ENCODE data around the gene RGS13.

The RGS13 gene

DNA sequence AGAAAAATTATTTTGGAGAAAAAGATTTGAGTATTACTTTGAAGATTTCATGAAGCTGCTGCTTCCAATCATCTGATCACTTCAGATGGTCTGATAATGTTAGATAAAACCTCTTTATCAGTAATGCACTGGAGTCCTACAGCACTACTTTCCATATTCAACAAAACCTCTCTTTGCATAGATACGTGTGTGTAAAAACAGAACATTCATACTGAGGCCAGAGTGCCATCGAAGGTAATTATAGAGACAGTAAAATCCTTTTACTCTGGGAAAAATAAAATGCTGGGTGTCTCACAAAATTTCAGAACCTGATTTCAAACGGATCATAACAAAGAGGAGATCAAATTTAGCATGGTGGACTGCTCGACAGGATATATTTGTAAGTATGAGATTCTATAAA is at the start of gene RGS13:
Gene RGS13, plus strand, starts transcription at position 209 of the 400 bp plus-strand sequence. CDS start 8,188 bp downstream, outside the sequence.
- no peak for DNase-seq

GRCh38 chr1:192587386-192588266 is 48.3 kb upstream of the RGS13 start:
- no peak for DNase-seq

- DNase-seq, result no peak
Observed at GRCh38 chr1:192588546-192588945, 47.4 kb upstream of the RGS13 start.

DNA sequence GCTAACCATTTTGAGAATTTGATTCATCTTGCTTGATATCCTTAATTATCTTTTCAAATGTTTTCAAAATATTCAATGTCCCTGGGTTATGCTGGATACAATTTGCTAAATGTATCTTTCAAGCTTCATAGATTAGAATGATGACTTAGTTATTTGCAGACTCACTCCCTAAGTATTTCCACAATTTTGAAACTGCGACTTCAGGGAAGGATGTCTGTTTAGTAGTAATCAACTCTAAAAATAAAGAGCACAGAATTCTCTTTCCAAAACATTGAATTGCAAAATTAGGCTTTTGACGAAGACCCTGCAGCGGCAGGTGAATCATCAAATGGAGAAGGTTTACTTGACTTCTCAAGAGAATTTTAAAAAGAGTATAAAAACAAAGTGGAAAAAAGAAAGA is 46.1 kb upstream of the RGS13 start:
- DNase-seq, result no peak

DNA sequence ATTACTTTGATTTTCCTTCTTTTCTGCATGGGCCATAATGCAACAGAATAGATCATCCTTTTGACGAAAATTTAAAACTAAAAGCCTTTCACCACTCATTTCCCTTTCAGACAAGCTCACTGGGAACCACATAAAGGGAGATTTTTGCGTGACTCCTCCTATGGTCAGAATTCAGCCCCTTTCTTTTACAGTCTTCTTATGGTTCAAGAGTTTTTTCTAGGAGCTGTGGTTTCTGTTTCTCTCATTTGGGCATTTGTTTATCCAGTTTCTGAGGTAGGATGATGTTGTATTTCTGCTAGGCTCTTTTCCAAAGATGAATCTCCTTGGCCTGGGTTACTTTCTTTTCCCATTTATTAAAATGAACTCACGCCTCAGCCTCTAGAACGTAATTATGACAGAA is 43.4 kb upstream of the RGS13 start:
- DNase-seq, result no peak

GRCh38 chr1:192592981-192593708 is 42.8 kb upstream of the RGS13 start:
- DNase-seq, result no peak

GRCh38 chr1:192595299-192595698 is 40.6 kb upstream of the RGS13 start:
- DNase-seq, result no peak

DNA sequence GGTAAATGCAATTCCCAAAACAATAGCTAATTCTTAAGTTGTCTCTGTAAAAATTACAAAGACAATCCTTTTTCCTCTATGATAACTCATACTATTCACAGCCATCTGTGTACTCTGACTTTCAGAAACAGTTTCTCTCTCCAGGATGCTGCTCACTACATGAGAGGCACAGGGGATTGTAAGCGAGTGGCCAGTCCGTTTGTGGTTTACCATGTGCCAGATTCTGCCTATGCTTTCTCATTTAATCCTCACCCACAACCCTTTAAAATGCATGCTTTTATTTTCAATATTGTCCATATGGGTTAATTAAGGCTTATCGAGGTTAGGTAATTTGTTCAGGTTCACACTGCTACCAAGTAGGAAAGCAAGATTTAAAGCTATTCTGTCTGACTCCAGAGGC is 37.4 kb upstream of the RGS13 start:
- no peak for DNase-seq

- no peak for DNase-seq
Observed at GRCh38 chr1:192600275-192600674, 35.7 kb upstream of the RGS13 start.

DNA sequence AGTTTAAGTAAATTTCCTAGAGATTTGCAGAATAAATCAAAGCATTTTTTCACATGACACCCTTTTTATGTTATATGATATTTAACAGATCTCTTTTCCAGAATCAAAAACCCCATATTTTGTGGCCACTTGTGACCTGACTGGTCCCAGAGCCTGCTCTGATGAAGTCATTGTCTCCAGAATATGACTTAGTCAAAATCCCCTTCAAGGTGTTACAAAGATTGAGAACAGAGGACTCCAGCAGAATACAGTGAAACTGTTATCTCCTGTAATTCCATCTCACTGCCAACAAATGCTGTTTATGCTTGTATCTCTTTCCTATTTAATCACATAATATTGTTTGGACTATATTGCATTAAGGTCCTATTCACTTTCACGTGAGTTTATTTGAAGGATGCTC is 34.8 kb upstream of the RGS13 start:
- DNase-seq, result no peak

DNA sequence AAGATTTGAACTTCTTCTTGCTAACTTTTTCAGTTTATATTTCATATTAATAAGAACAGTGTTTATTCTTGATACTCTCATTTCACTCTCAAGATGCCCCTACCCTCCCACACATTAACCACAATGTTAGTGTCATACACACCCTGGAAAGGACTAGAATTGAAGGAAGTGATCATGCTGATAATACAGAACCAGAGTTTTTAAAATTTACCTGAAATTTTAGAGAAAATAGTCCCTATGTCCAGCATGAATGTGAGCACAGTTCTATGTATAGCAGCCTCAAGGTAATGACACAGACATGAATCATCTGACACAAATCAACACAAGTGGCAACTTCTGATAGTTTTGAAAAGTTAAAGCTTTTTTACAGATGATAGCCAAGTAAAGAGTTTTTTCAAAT is 34.4 kb upstream of the RGS13 start:
- no peak for DNase-seq

DNA sequence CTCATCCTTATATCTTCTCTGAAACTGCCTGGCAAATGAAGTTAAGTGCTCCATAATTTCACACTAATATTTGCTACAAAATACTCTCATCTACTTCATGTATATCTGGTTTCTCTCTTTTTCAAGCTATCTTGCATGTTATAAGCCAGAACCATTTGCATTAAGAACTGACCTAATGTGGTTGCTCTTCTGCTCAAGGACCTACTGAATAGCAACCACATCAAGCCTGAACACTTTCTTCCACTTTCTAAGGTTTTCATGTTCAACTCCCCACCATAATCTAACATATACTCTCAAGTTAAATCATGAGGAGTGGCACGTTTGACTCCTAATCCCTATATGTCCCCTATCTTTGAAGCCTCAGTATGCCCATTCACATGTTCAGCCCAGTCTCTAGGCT is 33.2 kb upstream of the RGS13 start:
- no peak for DNase-seq

DNA sequence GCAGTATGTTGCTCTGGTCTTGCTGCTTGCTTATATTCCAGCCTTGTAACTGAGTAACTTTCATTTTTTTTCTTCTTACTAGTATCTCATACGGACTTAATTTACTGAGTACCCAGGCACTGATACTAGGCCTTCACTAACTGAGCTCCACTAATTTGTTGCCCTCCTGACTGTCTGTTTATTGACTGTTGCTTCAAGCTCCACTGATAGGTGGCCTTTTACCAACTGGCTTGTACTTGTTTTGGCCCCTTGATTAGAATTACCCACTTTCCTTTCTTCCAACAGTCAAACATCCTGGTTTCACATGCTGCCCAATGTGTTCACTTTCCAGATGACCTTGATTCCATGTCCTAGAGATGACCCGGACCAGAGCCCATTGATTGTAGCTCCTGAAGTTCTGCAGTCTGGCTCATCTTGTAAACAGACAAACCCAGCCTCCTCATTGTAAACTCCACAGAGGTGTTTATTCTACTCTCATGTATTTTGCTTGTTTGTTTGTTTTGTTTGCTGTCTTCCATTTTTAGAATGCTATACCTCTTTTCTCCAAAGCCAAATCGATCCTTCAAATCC is 32.6 kb upstream of the RGS13 start:
- no peak for DNase-seq

DNA sequence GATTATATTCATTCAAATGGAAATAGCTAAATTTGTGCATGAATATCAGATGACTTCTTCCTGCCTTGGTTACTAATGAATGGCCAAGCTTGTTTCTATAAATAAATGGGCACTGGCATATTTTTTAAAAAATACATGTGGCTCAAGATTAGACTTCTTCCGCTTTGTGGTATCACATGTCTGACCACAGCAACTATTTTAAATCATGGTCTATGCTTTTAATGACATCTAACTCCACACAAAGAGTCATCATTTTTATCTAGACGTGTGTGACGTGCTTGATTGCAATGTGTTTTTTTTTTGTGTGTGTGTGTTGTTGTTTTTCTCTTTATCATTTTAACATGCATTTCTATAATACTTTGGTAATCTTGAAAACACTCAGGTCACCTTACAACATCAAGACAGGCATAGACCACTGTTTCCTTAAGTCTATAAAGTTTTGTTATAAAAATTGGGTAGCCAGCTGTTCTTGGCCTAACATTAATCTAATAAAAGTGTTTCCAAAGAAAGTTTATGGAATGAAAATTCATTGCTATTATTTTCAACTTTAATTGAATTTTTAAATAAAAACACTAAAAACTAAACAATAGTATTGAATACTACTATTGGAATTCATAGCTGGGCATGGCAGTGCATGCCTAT is 30.8 kb upstream of the RGS13 start:
- no peak for DNase-seq

DNA sequence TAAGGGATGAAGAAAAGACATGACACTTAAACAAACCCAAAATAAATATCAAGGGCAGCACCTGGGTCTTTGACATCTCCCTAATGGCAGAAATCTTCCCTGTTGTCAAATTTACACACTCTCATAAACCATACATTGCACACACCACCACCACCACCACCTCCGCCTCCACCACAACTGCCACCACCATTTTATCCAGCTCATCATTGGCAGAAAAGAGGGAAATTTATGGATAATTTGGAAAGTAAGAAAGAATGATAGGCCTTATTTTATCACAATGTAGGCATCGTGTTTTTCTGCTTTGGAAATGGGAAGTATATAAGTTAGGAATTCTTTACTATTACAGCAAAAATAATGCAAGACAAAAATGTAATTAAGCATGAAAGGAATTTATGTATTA is 27.3 kb upstream of the RGS13 start:
- no peak for DNase-seq

DNA sequence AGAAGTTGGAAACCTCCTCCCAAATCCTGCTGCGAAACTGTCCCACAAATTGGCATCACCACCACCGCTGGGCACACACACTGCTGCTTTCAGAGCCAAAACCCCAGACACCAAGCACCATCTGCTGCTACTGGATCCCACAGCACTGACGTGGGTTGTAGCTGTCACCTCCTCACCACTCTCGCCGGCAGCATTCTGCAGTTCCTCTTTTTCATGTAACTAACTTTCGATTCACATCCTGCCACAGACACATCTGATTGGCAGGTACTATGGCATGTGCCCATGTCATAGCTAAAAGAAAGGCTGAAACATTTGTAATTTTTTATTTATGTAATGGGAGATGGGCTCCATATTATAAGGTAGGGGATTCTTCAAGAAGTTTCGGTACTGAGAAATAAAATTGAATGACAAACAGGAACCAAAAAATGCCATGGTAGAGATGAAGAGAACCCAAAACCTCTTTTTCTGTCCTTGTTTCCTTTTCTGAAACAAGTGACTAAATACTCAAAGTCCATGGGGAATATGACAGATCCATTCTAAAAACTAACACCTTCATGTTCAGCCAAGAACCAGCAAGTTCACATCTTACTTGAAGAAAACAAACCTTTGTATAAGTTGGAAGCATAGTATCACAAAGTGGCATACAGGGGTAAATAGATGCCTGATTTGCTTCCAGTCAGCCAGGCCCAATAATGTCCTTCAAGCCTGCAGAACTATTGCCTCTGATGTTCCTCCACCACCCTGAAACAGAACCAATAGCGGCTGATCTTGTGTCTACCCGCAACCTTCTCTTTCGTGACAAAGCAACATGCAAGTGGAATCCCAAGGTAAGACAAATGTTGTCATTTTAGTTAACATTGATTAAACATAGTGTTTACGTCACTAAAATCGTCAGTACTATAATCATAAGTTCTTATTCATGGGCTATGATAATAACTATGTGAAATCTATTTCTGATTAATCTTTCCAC is 26.6 kb upstream of the RGS13 start:
- DNase-seq, result peak; percentile 19 to 74

DNA sequence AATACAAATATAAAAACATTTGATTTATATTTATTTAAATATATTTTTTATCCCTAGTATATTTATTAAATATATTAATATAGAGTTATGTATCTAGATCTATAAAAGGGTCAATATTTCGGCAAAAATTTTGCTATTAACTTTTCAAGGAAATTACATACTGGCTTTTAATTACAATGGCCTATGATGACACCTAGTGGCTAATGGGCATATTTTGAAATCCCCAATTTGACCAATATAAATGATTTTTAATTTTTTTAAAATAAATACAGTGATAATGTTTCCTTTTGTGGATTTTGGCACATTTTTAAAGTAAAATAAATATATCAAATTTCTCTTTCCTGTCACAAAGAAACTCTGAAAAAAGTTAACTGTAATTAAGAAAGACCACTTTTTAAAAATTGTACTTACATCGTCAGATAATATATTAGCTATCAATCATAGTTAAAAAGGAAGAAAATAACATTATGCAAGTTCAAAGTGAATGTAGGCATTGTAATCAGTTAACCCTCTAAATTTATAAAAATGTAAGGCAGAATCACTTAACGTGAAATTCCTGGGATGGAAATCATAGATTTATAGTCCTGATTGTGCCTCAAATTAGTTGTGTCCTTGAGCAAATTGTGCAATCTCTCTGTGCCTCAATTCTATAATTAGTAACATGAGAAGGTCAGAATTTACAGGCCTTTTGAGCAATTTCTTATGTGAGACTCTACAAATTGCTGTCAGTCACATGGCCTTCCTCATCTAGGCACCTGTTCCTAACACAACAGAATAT is 25.6 kb upstream of the RGS13 start:
- DNase-seq, result peak; percentile 22 to 47

DNA sequence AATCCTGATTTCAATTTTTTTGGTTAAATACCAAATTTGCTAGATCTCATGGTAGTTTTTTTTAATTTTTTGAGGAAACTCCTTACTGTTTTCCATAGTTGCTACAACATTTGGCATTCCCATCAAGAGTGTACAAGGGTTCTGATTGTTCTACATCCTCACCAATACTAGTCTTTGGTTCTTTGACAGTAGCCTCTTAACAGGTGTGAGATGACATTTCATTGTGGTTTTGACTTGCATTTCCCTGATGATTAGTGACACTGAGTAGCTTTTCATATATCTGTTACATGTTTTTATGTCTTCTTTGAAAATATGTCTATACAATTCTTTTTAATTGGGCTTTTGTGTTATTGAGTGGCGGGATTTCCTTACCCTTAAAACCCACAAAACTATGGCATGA is 20.9 kb upstream of the RGS13 start:
- DNase-seq, result no peak

DNA sequence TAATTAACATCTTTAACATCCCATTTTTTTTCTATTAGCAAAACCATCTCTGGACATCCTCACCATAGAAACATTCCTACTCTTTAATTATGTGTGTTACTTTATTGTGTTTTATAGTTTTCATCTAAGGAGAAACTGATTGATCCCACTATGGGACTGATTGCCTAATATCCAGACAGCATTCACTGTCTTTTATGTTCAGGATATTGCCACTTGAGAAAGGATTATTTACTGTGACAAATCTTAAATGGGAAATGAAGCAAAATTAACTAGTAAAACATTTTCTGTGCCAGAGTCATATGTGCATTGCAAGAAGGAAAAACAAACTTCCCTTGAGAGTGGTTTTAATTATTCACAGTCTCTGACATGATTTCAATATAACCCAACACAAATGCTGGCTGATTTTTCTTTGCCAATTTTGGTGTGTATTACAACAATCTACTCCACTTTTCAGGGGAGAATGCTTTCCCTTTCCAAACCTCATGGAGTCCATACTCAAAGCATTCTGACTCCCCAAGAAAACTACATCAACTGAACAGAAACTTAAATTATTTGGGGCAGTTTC is 15.8 kb upstream of the RGS13 start:
- DNase-seq, result no peak

DNA sequence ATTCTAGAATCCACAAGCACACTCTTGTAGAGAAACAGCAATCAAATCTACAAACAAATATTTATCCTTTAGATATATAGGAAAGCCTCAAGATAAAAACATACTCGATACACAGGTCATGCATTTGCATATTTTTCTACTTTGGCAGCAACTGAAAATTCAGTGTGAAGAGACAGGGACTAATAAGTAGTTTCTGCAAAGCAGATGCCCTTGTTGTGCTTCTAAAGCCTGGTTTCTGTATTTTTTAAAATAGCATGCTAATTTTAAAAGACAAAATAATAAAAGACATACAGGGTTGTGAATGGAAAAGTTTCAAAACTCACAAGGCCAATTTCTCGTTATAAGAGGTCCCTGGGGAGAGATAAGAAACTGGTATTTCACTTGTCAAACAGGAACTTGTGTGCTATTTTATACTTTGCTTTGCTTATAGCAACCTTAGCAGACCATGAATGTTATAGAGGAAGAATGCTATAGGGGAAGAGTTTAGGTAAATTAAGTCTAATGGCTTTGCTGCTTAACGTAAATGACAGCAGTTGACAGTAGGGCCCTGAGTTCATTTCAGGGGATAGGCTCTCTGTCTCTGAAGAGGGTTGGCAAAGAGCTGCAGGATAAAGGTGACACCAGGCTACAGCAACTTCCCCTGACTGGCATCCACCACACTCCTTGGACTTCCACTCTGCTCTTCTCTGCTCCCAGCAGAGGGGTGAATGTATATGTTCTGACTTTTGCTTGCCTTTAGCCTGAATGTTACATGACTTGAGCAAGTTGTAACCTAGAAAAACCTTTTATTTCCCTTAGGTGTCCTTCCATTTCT is 9.4 kb upstream of the RGS13 start:
- DNase-seq, result no peak

All from NCI-H446 (cell line).